GM18951 (cell line): ENCODE data around the gene IRGC.

Experiments used
- POLR2A ChIP-seq: IDR thresholded peaks from 4 replicates; pipeline ENCODE4 v1.6.1; 2011; ENCODE audit warnings: mild to moderate bottlenecking; ENCODE audit not compliant: insufficient read length, insufficient read depth; ENCODE audit errors: extremely low read depth
- in situ Hi-C: fragments of 300-500 bp; cut with MboI; formaldehyde crosslinking; loops from one replicate; pipeline ENCODE4 v1.12.0; 2022; ENCODE audit warnings: low sequenced_read_pairs, mixed read lengths, inconsistent platforms; ENCODE audit not compliant: unreplicated experiment

Gene IRGC

GRCh38 chr19:43723588-43723987, 7.7 kb downstream of the IRGC start:
- no peak for TF ChIP-seq POLR2A
- in situ Hi-C loops, result no loop called here

- no peak for TF ChIP-seq POLR2A
- in situ Hi-C loops, result no loop called here
Measured at GRCh38 chr19:43724896-43725295, 9.0 kb downstream of the IRGC start.

- TF ChIP-seq POLR2A, result no peak
- in situ Hi-C loops, result no loop called here
Measured at GRCh38 chr19:43725468-43725867, 9.6 kb downstream of the IRGC start.

- in situ Hi-C loops, result no loop called here
- no peak for TF ChIP-seq POLR2A
Measured at GRCh38 chr19:43726736-43727592, 11.1 kb downstream of the IRGC start.

GRCh38 chr19:43727593-43727853, 11.6 kb downstream of the IRGC start:
- TF ChIP-seq POLR2A, result no peak
- in situ Hi-C loops, result no loop called here

GRCh38 chr19:43729919-43730318, 14.0 kb downstream of the IRGC start:
- in situ Hi-C loops, result no loop called here
- TF ChIP-seq POLR2A, result no peak

GRCh38 chr19:43731346-43731745, 15.5 kb downstream of the IRGC start:
- in situ Hi-C loops, result no loop called here
- TF ChIP-seq POLR2A, result no peak

GRCh38 chr19:43731846-43732245, 16.0 kb downstream of the IRGC start:
- in situ Hi-C loops, result no loop called here
- TF ChIP-seq POLR2A, result no peak

- in situ Hi-C loops, result no loop called here
- no peak for TF ChIP-seq POLR2A
Measured at GRCh38 chr19:43735013-43735412, 19.1 kb downstream of the IRGC start.

GRCh38 chr19:43735957-43736356, 20.1 kb downstream of the IRGC start:
- TF ChIP-seq POLR2A, result no peak
- in situ Hi-C loops, result no loop called here

- in situ Hi-C loops, result no loop called here
- TF ChIP-seq POLR2A, result no peak
Measured at GRCh38 chr19:43738780-43739211, 22.9 kb downstream of the IRGC start.

GRCh38 chr19:43739439-43740235, 23.8 kb downstream of the IRGC start:
- TF ChIP-seq POLR2A, result no peak
- in situ Hi-C loops, result loop anchor here (5.0 kb wide), 1 partner anchor 48 kb away; no protein-coding TSS in a partner anchor

- TF ChIP-seq POLR2A, result no peak
- in situ Hi-C loops, result loop anchor here (5.0 kb wide), 1 partner anchor 46 kb away; no protein-coding TSS in a partner anchor
Measured at GRCh38 chr19:43741075-43741825, 25.4 kb downstream of the IRGC start.
